COR-L47 (cell line): ENCODE measurements around the gene GPM6B.
"Not testable (repeated sequence)": the region's sequence is repeated elsewhere in the genome, so short reads cannot be mapped to it uniquely, and the experiment has no call there.

Experiments used
- DNase-seq: peaks from one replicate; lab custom pipeline; 2025; lab: John Stamatoyannopoulos, UW

GPM6B gene

GRCh38 chrX:13724878-13725277, 92.0 kb downstream of the GPM6B start:
- not testable (repeated sequence) for DNase-seq

- DNase-seq, result no peak
These were observed 94.9 kb downstream of the GPM6B start for GRCh38 chrX:13721819-13722519.

GRCh38 chrX:13721371-13721770, 95.5 kb downstream of the GPM6B start:
- no peak for DNase-seq
